NCI-H82 treated with DMSO at 0.1 percent for 48 hours (cell line): ENCODE data around the gene BEGAIN.

Experiments used
- DNase-seq: peaks from one replicate; lab custom pipeline; 2025; ENCODE audit not compliant: unreplicated experiment; lab: John Stamatoyannopoulos, UW

The BEGAIN gene

GRCh38 chr14:100538351-100539002 lies 48.7 kb downstream of the BEGAIN start:
- no peak for DNase-seq

DNA sequence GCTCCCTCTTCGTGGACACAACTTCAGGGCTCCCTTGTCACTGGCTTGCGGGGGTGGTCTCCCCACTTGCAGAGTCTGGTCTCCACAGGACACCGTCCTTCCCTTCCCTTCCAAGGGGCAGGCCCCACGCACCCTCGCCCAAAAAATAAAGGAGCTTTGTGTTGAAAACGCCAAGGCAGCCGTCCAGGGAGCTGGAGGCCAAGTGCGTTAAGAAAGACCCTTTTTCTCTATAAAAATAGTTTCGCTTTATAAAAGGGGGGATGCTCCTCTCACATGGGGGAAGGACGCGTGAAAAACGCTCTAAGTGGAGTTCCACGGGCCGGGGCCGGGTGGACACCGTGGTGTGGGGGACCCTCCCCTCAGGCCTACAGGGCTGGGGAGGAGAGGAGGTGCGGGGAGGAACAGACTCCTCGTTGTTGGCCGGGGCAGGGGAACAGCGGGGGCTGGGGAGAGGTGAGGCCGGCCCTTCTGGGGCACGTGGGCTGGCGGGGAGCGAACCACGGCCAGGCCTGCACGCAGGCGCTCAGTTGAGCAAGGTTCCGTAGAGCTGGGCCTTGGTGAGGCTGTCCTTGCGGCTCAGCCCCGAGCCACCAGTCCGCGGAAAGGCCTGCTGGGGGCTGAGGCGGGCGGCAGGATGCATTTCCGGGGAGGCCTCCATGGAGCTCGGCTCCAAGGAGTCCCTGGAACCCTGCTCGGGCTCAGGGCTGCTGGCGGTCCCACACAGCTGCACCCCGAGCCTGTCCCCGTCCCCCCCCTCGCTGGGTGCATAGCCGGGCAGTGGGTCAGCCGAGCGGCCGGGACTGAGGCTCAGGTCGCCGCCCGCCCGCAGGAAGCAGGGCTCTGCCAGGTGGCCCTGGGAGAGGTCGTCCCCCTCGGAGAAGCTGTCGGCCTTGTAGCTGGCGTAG lies 49.5 kb downstream of the BEGAIN start:
- DNase-seq, result no peak

DNA sequence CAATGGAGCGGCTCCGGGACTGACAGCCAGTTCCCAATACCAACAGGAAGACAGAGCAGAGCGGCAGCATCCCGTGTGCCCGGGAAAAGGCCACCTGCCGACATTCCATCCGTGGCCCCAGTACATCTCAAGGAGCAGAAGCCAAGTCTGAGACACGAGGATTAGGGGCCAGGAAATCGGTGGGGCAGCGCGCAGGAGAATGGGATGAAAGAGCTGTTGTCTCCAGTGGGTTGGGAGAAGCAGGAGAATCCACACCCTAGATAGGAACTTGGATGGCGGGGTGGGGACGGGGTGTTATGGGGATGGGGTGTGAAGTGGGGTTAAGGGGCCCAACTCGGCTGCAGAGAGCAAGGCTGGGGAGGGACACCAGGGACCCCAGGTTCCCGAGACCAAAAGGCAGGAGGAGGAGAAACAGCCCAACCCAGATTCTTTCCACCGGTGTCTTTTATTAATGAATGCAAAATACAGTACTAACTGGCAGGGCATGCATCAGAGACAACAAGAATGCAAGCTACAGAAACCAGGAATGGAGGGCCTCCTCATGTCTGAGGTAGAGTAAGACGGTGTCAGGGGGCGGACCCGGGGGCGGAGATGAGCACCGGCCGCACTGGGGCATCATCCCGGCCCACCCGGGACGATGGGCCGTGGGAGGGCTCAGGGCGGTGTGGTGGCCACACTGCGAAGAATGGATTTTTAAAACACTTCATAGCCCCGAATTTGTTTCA lies 50.3 kb downstream of the BEGAIN start:
- no peak for DNase-seq

DNA sequence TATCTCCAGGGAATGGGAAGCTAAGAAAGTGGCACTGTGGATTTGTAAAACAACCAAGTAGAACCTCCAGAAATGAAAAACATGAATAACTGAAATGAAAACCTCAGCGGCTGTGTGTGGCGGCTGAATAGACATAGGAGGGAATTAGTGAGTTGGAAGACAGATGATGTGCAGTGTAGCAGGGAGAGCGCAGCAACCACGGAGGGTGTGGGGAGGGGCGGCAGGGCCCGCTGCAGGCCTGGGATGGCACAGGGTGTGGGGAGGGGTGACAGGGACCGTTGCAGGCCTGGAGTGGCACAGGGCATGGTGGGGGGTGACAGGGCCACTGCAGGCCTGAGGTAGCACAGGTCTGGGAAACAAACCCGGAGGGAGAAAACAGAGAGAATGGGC lies 51.1 kb downstream of the BEGAIN start:
- DNase-seq, result no peak

DNA sequence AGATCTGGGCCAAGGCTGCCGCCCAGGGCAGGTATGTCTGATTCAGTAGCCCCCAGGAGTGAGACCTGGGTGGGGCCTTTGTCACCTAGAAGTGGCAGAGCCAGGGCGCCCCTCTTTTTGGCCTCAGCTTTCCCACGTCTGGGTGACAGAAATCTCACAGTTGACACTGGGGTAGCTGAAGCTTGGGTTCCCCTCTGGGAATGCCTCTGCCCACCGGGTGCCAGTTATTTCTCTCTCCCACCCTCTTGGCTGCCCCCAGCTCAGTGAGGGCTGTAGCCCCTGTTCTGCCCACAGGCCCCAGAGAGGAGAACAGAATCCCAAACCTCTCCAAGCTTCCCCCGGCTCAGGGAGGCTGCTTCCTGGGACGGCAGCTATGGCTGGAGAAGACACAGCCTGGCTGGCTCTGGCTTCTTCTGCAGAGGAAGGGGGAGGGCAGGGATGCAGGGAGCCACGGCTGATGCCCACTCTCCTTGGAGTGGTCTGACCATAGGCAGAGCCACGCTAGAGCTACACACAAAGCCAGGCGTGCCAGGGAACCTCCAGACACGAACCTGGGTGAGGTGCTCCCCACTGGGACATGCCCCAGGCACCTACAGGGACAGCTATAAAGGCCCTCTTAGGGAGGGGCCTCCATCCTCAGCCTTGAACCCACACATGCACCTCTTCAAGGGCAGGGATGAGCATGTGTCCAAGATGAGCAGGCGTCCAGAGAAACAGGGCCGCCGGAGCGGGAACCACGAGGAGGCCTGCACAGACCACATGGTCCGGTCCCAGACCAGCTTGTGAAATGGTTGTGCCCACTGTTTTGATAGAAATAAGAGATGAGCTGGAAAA lies 51.7 kb downstream of the BEGAIN start:
- DNase-seq, result no peak

- DNase-seq, result no peak
These were observed 52.5 kb downstream of the BEGAIN start for GRCh38 chr14:100534528-100535286.

- DNase-seq, result no peak
These were observed 53.3 kb downstream of the BEGAIN start for GRCh38 chr14:100533656-100534485.

DNA sequence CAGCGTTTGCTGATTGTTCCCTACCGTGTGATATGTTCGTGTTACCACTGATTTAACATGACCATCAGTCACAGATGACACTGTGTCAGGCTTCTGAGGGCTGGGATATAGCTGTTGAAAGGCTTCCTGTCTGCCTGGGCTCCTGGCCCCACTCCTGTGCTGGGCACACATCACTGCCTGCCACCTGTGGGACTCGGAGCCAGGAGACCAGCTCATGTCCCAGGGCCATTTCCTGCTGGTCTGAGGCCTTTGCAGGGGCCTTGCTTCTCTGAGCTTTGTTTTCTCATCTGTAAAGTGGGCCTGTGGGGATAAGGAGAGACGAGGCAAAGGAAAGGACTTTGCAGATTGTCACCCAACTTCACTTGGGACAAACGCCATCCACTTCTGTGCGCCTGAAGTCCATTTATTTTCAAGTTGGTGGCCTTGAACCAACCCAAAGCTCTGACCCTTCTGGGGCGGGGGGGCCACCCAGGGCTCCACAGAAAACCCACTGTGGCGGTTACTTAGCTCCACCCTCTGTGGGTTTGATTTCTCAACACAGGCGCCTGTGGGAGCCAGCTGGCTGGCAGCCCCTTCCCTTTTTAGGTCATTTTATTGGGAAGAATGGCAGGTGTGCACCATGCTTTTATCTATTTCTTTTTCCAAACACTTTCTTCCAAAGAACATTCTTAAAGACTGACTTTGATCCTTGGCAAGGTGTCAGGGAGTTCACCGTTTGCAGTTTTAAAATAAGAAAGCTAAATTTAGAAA lies 54.1 kb downstream of the BEGAIN start:
- no peak for DNase-seq

GRCh38 chr14:100532154-100532861 lies 54.9 kb downstream of the BEGAIN start:
- DNase-seq, result no peak

- DNase-seq, result no peak
These were observed 55.8 kb downstream of the BEGAIN start for GRCh38 chr14:100531152-100532121.

GRCh38 chr14:100530270-100531072 lies 56.7 kb downstream of the BEGAIN start:
- DNase-seq, result no peak

- DNase-seq, result no peak
These were observed 57.6 kb downstream of the BEGAIN start for GRCh38 chr14:100529561-100530031.

DNA sequence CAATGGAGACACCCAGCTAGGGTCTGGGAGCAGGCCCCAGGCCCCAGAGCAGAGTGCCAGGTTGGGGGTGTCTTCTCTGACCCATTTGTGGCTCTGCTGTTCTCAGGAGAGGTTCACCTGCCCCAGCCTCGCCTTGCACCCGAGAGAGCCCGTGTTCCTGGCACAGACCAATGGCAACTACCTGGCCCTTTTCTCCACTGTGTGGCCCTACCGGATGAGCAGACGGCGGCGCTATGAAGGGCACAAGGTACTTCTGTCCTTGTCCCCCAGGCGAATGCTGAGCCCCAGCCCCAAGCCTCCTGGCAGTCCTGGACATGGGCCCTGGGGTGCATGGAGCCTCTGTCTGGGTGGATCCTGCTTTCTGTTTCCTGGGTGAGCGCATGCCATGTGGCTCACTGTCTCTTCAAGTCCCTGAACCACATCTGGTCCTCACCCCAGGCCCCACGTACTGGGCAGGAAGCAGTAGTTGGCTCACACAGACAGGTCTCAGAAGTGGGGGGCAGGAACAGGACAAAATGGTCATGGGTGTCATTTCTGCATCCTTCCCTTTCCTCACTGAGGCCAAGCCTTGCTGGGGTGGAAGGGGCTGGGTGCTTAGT lies 58.2 kb downstream of the BEGAIN start:
- DNase-seq, result no peak

DNA sequence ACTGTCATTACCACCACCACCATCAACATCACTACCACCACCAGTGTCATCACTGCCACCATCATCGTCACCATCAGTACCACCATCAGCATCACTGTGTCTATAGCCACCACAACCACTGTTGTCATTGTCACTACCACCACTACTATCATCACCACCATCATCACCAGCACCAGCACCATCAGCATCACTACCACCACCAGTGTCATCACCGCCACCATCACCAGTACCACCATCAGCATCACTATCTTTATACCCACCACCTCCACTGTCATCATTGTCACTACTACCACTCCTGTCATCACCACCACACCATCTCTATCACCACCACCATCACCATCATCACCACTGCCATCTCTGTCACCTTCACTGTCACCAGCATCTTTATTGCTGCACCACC lies 60.6 kb downstream of the BEGAIN start:
- no peak for DNase-seq

DNA sequence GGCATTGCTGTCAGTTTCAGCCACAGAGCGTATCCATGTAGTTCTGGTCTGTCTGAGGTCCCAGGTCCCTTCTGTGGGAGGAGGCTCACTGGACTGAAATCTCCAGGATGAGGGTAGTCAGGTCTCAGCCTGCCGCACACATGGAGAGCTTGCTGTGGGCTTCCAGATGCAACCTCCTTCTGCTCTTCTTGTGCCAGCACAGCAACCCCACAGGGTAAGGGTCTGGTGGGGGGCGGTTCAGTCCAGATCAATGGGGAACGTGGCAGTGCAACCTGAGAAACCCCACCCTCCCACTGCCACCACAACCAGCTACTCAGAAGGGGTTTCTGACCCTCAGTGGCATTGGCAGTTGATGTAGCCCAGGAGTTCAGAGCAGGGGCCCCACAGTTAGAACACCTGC lies 61.2 kb downstream of the BEGAIN start:
- no peak for DNase-seq
